GM12875 (cell line): ENCODE results near the gene GPX5.
"Not testable (repeated sequence)": the region's sequence is repeated elsewhere in the genome, so short reads cannot be mapped to it uniquely, and the experiment has no call there.

Source experiments
- H3K4me3 ChIP-seq: one replicate; pipeline ENCODE4 v1.5.1; 2011; ENCODE audit warnings: low read depth, low read length, control low read depth
- TF ChIP-seq, protein P1 (sequence below): IDR thresholded peaks from 2 replicates; pipeline ENCODE4 v1.5.1; 2011; ENCODE audit warnings: low read depth, mild to moderate bottlenecking, control low read depth, inconsistent platforms, low read length, moderate library complexity, borderline replicate concordance; ENCODE audit not compliant: insufficient read depth

Gene GPX5

DNA sequence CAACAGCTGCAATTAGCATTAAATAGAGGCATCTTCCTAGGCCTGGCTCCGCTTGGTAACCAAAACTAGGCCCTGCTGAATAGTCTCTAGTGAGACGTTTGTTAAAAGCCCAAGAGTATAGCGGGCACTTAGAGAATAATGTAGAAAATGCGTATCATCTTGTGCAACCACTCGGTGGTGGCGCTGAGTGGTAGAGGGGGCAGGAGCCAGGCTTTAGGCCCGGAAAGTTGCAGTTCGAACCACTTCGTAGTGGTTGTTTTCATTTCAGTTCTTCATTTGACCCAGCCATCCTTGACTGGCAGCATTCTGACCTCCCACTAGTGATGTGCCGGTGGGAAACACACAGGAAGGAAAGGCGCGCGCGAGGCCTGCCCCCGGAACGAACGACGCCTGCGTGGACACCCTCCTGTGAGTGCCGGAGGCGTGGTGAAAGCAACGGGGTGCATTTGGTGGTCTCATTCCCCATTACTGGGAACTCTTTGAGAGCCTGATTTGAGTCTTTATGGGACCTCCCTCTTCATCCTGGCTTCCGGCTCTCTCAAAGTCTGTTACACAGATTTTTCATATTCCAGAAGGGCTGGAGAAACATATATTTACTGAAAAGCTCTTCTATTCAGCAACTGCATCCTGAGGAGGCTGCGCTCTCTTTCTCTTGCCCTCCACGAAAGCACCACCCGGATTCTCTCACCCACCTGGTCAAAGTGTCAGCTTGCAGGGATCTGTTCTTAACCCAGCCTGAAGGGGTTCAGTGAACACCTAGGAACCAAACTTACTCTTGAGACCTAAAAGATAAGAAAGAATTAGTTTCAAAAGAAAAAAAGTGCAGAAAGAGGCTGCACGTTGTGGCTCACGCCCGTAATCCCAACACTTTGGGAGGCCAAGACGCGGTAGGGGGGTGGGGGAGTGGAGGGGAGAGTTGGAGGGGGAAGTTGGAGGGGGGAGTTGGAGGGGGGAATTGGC, 18.2 kb downstream of the GPX5 start:
- H3K4me3 ChIP-seq: peak overlapping the region; percentile 27
- TF ChIP-seq, protein P1, sequence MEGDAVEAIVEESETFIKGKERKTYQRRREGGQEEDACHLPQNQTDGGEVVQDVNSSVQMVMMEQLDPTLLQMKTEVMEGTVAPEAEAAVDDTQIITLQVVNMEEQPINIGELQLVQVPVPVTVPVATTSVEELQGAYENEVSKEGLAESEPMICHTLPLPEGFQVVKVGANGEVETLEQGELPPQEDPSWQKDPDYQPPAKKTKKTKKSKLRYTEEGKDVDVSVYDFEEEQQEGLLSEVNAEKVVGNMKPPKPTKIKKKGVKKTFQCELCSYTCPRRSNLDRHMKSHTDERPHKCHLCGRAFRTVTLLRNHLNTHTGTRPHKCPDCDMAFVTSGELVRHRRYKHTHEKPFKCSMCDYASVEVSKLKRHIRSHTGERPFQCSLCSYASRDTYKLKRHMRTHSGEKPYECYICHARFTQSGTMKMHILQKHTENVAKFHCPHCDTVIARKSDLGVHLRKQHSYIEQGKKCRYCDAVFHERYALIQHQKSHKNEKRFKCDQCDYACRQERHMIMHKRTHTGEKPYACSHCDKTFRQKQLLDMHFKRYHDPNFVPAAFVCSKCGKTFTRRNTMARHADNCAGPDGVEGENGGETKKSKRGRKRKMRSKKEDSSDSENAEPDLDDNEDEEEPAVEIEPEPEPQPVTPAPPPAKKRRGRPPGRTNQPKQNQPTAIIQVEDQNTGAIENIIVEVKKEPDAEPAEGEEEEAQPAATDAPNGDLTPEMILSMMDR: no peak

DNA sequence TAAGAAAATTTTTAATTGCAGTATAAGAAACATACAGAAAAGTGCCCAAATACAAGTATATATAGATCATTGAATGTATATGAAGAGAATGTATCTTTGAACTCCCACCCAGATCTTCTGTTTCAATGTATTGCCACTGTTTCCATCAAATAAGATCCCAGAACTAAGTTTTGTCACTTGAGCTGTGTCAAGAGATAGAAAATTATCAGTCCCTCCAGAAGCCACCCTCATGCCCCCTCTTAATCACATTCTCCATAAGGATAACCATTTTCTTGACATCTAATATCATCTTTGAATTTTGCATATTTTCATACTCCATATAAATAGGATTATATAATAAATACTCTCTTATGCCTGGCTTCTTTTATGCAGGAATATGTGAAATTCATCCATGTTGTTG, 20.3 kb downstream of the GPX5 start:
- TF ChIP-seq, protein P1: no peak
- H3K4me3 ChIP-seq: no peak overlapping the region

- not testable (repeated sequence) for H3K4me3 ChIP-seq
Measured at GRCh38 chr6:28547003-28547402, 21.3 kb downstream of the GPX5 start.

GRCh38 chr6:28551891-28552666, 26.4 kb downstream of the GPX5 start:
- H3K4me3 ChIP-seq: no peak overlapping the region
- TF ChIP-seq, protein P1: no peak

GRCh38 chr6:28553384-28553985, 27.8 kb downstream of the GPX5 start:
- TF ChIP-seq, protein P1: no peak
- no peak overlapping the region for H3K4me3 ChIP-seq

- H3K4me3 ChIP-seq: no peak overlapping the region
- TF ChIP-seq, protein P1: no peak
Measured at GRCh38 chr6:28553986-28554881, 28.6 kb downstream of the GPX5 start.

DNA sequence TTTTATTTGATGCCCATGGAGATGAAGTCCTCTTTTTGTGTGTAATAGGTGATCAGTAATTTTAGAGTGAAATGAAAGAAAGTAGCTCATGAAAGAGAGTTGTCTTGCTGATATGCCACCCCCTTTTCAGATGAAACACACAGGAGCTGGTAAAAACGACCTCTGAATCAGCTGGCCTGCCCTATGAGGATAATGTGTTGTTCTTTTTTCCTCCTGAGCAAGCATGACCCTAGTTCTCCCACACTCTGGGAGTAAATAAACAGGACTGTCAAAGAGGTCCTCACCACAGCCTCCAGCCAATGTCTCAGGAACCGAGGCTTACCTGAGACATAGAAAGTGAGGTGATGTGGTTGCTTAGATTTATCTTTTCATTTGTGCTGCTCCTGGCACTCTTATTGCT, 29.5 kb downstream of the GPX5 start:
- no peak overlapping the region for H3K4me3 ChIP-seq
- TF ChIP-seq, protein P1: no peak
